Mesenchymal stem cell (in vitro differentiated cells and primary cell): ENCODE measurements around the gene VPS9D1.
"Not testable (repeated sequence)": the region's sequence is repeated elsewhere in the genome, so short reads cannot be mapped to it uniquely, and the experiment has no call there.

ENCODE experiments used
- DNase-seq: peaks from one replicate; pipeline ENCODE4 v3.0.0-alpha.2; 2013
- H2AFZ ChIP-seq: one replicate; pipeline ENCODE4 v1.6.1; 2013; ENCODE audit warnings: low read depth, mild to moderate bottlenecking, control low read depth, inconsistent platforms, low read length, moderate library complexity
- H2AK5ac ChIP-seq: 2 replicates; pipeline ENCODE4 v1.6.1; 2013; ENCODE audit warnings: low read length, moderate library complexity, mild to moderate bottlenecking, inconsistent platforms; ENCODE audit not compliant: severe bottlenecking
- H2BK120ac ChIP-seq: one replicate; pipeline ENCODE4 v1.6.1; 2013; ENCODE audit warnings: low read depth, mild to moderate bottlenecking, inconsistent platforms, low read length, moderate library complexity
- H2BK12ac ChIP-seq, 2 experiments: one replicate each; pipeline ENCODE4 v1.6.1; 2013; ENCODE audit warnings: inconsistent platforms in 2 of 2, low read length in 2 of 2, mild to moderate bottlenecking in 2 of 2, moderate library complexity in 2 of 2, control low read depth in 1 of 2
- H2BK15ac ChIP-seq: one replicate; pipeline ENCODE4 v1.6.1; 2013; ENCODE audit warnings: mild to moderate bottlenecking, low read depth, inconsistent platforms; ENCODE audit not compliant: poor library complexity, severe bottlenecking
- H2BK5ac ChIP-seq: 2 replicates; pipeline ENCODE4 v1.6.1; 2013; ENCODE audit warnings: low read depth, mild to moderate bottlenecking, low read length, control low read depth, inconsistent platforms; ENCODE audit not compliant: poor library complexity, severe bottlenecking
- H3K14ac ChIP-seq, 2 experiments: one replicate each; pipeline ENCODE4 v1.6.1; 2013; ENCODE audit warnings: inconsistent platforms in 2 of 2, low read length in 2 of 2, control low read depth in 1 of 2, mild to moderate bottlenecking in 1 of 2, moderate library complexity in 1 of 2
- H3K18ac ChIP-seq, 2 experiments: one replicate each; pipeline ENCODE4 v1.6.1; 2013; ENCODE audit warnings: inconsistent platforms in 2 of 2, low read length in 2 of 2, control low read depth in 1 of 2, low read depth in 1 of 2, mild to moderate bottlenecking in 1 of 2
- H3K23ac ChIP-seq, 2 experiments: one replicate each; pipeline ENCODE4 v1.6.1; 2013; ENCODE audit warnings: inconsistent platforms in 2 of 2, low read length in 2 of 2, mild to moderate bottlenecking in 2 of 2, moderate library complexity in 2 of 2, control low read depth in 1 of 2
- H3K27ac ChIP-seq: 2 replicates; pipeline ENCODE4 v1.5.1; 2013; ENCODE audit warnings: mild to moderate bottlenecking, moderate library complexity, low read length, control low read depth, inconsistent platforms; ENCODE audit not compliant: poor library complexity, severe bottlenecking
- H3K27me3 ChIP-seq, 2 experiments: 2 replicates each; pipeline versions ENCODE4 v1.6.1 to v1.7.0; 2013; ENCODE audit warnings: low read length in 2 of 2, mild to moderate bottlenecking in 2 of 2, moderate library complexity in 2 of 2, control low read depth in 1 of 2, inconsistent platforms in 1 of 2; ENCODE audit not compliant: control insufficient read depth in 1 of 2, insufficient read depth in 1 of 2
- H3K36me3 ChIP-seq, 2 experiments: 2 replicates each; pipeline versions ENCODE4 v1.6.1 to v1.7.0; 2013; ENCODE audit warnings: low read length in 2 of 2, control low read depth in 1 of 2, inconsistent platforms in 1 of 2, low read depth in 1 of 2, mild to moderate bottlenecking in 1 of 2; ENCODE audit not compliant: insufficient read depth in 2 of 2, control insufficient read depth in 1 of 2
- H3K4ac ChIP-seq, 2 experiments: one replicate each; pipeline ENCODE4 v1.6.1; 2013; ENCODE audit warnings: inconsistent platforms in 2 of 2, low read length in 2 of 2, mild to moderate bottlenecking in 2 of 2, moderate library complexity in 2 of 2, control low read depth in 1 of 2, low read depth in 1 of 2
- H3K4me1 ChIP-seq: 2 replicates; pipeline ENCODE4 v1.6.1; 2013; ENCODE audit warnings: low read depth, low read length, control low read depth; ENCODE audit not compliant: control insufficient read depth, insufficient read depth
- H3K4me2 ChIP-seq: 2 replicates; pipeline ENCODE4 v1.6.1; 2013; ENCODE audit warnings: low read length, mild to moderate bottlenecking, inconsistent platforms; ENCODE audit not compliant: poor library complexity, severe bottlenecking
- H3K4me3 ChIP-seq, 2 experiments: 2 replicates each; pipeline versions ENCODE4 v1.5.1 to v1.7.0; 2013; ENCODE audit warnings: low read length in 2 of 2, mild to moderate bottlenecking in 2 of 2, control low read depth in 1 of 2, low read depth in 1 of 2; ENCODE audit not compliant: insufficient read depth in 1 of 2
- H3K79me1 ChIP-seq: replicated peaks from 2 replicates; pipeline ENCODE4 v1.6.1; 2013; ENCODE audit warnings: mild to moderate bottlenecking, control low read depth, low read length, inconsistent platforms; ENCODE audit not compliant: poor library complexity, severe bottlenecking
- H3K9ac ChIP-seq: 2 replicates; pipeline ENCODE4 v1.7.0; 2013; ENCODE audit warnings: mild to moderate bottlenecking, low read length, moderate library complexity
- H3K9me3 ChIP-seq: 2 replicates; pipeline ENCODE4 v1.7.0; 2013; ENCODE audit warnings: mild to moderate bottlenecking, low read length; ENCODE audit not compliant: control insufficient read depth
- H4K8ac ChIP-seq: one replicate; pipeline ENCODE4 v1.6.1; 2013; ENCODE audit warnings: inconsistent platforms, mild to moderate bottlenecking, low read length, moderate library complexity
- H4K91ac ChIP-seq: one replicate; pipeline ENCODE4 v1.6.1; 2013; ENCODE audit warnings: mild to moderate bottlenecking, low read length, inconsistent platforms
- whole genome bisulfite sequencing: methylation state at CpG from one replicate; pipeline ENCODE4 v1.1.7; 2013; ENCODE audit warnings: mixed read lengths; 5-methylcytosine and 5-hydroxymethylcytosine counted together

The VPS9D1 gene

GRCh38 chr16:89690392-89690901 is 30.3 kb downstream of the VPS9D1 start:
- no peaks in the 10 kb centered on the region for H3K27me3 ChIP-seq
- H2AK5ac ChIP-seq = no peak overlapping the region
- no peak overlapping the region for H3K9ac ChIP-seq
- 96% methylated on average over 16 of the region's 16 CpGs for WGBS
- H2BK120ac ChIP-seq = no peak overlapping the region
- H2BK12ac ChIP-seq = no peak overlapping the region
- H3K4ac ChIP-seq = no peak overlapping the region
- no peak overlapping the region for H2AFZ ChIP-seq
- no peak for DNase-seq
- H2BK15ac ChIP-seq = no peak overlapping the region
- H3K18ac ChIP-seq = no peak overlapping the region
- H3K4me1 ChIP-seq = peaks cover 23% of the 10 kb centered on the region
- peaks cover 56 to 67% of the 10 kb centered on the region in 2 experiments for H3K36me3 ChIP-seq
- no peak overlapping the region for H3K27ac ChIP-seq
- no peak overlapping the region for H4K91ac ChIP-seq
- no peak overlapping the region for H3K4me2 ChIP-seq
- H3K14ac ChIP-seq = no peak overlapping the region
- no peak overlapping the region for H3K23ac ChIP-seq
- H3K4me3 ChIP-seq = no peak overlapping the region
- no peak overlapping the region for H2BK5ac ChIP-seq
- no peak overlapping the region for H4K8ac ChIP-seq
- no peaks in the 10 kb centered on the region for H3K9me3 ChIP-seq
- H3K79me1 ChIP-seq = peaks cover 34% of the 10 kb centered on the region

- Histone ChIP-seq H3K36me3 (peaks cover 49 to 65% of the 10 kb centered on the region in 2 experiments), H3K4me1 (peaks cover 23% of the 10 kb centered on the region), H3K79me1 (peaks cover 34% of the 10 kb centered on the region)
- not testable (repeated sequence) for H3K23ac ChIP-seq, H2BK15ac ChIP-seq, H2BK5ac ChIP-seq, DNase-seq, H3K4ac ChIP-seq, H4K8ac ChIP-seq, H3K9me3 ChIP-seq, H3K4me3 ChIP-seq, H2BK120ac ChIP-seq, H3K18ac ChIP-seq, H4K91ac ChIP-seq, H2AK5ac ChIP-seq, H3K27ac ChIP-seq, H2BK12ac ChIP-seq, H3K4me2 ChIP-seq, H3K9ac ChIP-seq, H2AFZ ChIP-seq, H3K14ac ChIP-seq, H3K27me3 ChIP-seq
- WGBS = 97% methylated on average over 2 of the region's 4 CpGs
These were observed 31.1 kb downstream of the VPS9D1 start for GRCh38 chr16:89689621-89690020.

GRCh38 chr16:89689142-89689541 is 31.6 kb downstream of the VPS9D1 start:
- H3K27ac ChIP-seq = no peak overlapping the region
- H3K9ac ChIP-seq = no peak overlapping the region
- H2AFZ ChIP-seq = no peak overlapping the region
- no peak overlapping the region for H2AK5ac ChIP-seq
- WGBS = 97% methylated on average over 13 of the region's 13 CpGs
- no peak overlapping the region for H3K4ac ChIP-seq
- H2BK120ac ChIP-seq = no peak overlapping the region
- no peaks in the 10 kb centered on the region for H3K9me3 ChIP-seq
- H3K27me3 ChIP-seq = no peaks in the 10 kb centered on the region
- H4K91ac ChIP-seq = no peak overlapping the region
- no peak overlapping the region for H4K8ac ChIP-seq
- H3K79me1 ChIP-seq = peaks cover 34% of the 10 kb centered on the region
- H2BK12ac ChIP-seq = no peak overlapping the region
- H3K23ac ChIP-seq = no peak overlapping the region
- H3K4me2 ChIP-seq = no peak overlapping the region
- no peak overlapping the region for H3K14ac ChIP-seq
- H2BK15ac ChIP-seq = no peak overlapping the region
- H3K4me3 ChIP-seq = no peak overlapping the region
- no peak overlapping the region for H2BK5ac ChIP-seq
- H3K4me1 ChIP-seq = peaks cover 23% of the 10 kb centered on the region
- peaks cover 46 to 62% of the 10 kb centered on the region in 2 experiments for H3K36me3 ChIP-seq
- no peak overlapping the region for H3K18ac ChIP-seq
- DNase-seq = no peak

GRCh38 chr16:89688395-89688794 is 32.3 kb downstream of the VPS9D1 start:
- H3K18ac ChIP-seq = no peak overlapping the region
- no peak for DNase-seq

More at GRCh38 chr16:89688395-89688794, 32.3 kb downstream of the VPS9D1 start:
- Histone ChIP-seq H2AK5ac (peak overlapping the region; percentile 40), H3K9me3 (no peaks in the 10 kb centered on the region), H3K23ac (no peak overlapping the region), H2BK15ac (no peak overlapping the region), H3K27ac (no peak overlapping the region), H3K27me3 (no peaks in the 10 kb centered on the region), H2BK5ac (no peak overlapping the region), H2AFZ (no peak overlapping the region), H2BK12ac (no peak overlapping the region), H3K4me1 (peaks cover 23% of the 10 kb centered on the region), H3K4me2 (no peak overlapping the region), H3K36me3 (peaks cover 39 to 55% of the 10 kb centered on the region in 2 experiments), H3K9ac (no peak overlapping the region), H3K4me3 (no peak overlapping the region), H3K4ac (no peak overlapping the region), H2BK120ac (no peak overlapping the region), H3K14ac (no peak overlapping the region), H3K79me1 (peaks cover 31% of the 10 kb centered on the region), H4K8ac (no peak overlapping the region), H4K91ac (no peak overlapping the region)
- WGBS = 96% methylated on average over 5 of the region's 5 CpGs
